WTC11 (cell line): ENCODE results near the gene KCNH8.

ENCODE experiments used
- CBFB ChIP-seq: sonication (generic); formaldehyde crosslinking; IDR thresholded peaks from 2 replicates; pipeline ENCODE4 v1.8.1; 2022; ENCODE audit warnings: mild to moderate bottlenecking, low read depth, missing genetic modification reagents
- MYBL2 ChIP-seq: sonication (generic); formaldehyde crosslinking; IDR thresholded peaks from 2 replicates; pipeline ENCODE4 v1.8.1; 2023; ENCODE audit warnings: mild to moderate bottlenecking, moderate library complexity, missing genetic modification reagents
- TF ChIP-seq, protein P1 (sequence below): fragments of 250-450 bp; sonication (Bioruptor Pico); IDR thresholded peaks from 2 replicates; pipeline ENCODE4 v1.9.0; 2021; ENCODE audit warnings: mild to moderate bottlenecking
- TF ChIP-seq, protein P2 (sequence below): fragments of 200-600 bp; IDR thresholded peaks from 2 replicates; pipeline ENCODE4 v1.8.0; 2022; ENCODE audit warnings: antibody characterized with exemption
- TF ChIP-seq, protein P3 (sequence below): sonication (generic); formaldehyde crosslinking; IDR thresholded peaks from 2 replicates; pipeline ENCODE4 v1.8.1; 2022; ENCODE audit warnings: low read depth, mild to moderate bottlenecking, moderate library complexity, missing genetic modification reagents, borderline replicate concordance

DNA sequence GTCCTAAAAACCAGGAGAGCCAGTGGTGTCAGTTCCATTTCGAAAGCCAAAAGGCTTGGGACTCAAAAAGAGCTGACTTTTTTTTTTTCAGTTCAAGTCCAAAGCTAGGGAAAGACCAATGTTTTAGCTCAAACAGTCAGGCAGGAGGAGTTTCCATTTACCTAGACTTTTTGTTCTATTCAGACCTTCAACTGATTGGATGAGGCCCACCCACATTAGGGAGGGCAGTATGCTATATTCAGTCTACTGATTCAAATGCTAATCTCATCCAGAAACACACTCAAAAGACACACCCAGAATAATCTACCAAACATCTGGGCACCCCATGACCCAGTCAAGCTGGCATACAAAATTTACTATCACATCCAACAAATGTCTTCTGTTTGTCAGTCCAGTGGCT, 374.0 kb downstream of the KCNH8 start:
- TF ChIP-seq, protein P1, sequence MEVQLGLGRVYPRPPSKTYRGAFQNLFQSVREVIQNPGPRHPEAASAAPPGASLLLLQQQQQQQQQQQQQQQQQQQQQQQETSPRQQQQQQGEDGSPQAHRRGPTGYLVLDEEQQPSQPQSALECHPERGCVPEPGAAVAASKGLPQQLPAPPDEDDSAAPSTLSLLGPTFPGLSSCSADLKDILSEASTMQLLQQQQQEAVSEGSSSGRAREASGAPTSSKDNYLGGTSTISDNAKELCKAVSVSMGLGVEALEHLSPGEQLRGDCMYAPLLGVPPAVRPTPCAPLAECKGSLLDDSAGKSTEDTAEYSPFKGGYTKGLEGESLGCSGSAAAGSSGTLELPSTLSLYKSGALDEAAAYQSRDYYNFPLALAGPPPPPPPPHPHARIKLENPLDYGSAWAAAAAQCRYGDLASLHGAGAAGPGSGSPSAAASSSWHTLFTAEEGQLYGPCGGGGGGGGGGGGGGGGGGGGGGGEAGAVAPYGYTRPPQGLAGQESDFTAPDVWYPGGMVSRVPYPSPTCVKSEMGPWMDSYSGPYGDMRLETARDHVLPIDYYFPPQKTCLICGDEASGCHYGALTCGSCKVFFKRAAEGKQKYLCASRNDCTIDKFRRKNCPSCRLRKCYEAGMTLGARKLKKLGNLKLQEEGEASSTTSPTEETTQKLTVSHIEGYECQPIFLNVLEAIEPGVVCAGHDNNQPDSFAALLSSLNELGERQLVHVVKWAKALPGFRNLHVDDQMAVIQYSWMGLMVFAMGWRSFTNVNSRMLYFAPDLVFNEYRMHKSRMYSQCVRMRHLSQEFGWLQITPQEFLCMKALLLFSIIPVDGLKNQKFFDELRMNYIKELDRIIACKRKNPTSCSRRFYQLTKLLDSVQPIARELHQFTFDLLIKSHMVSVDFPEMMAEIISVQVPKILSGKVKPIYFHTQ (CRISPR knock-in tag) = no peak
- no peak for TF ChIP-seq CBFB (CRISPR knock-in tag)
- TF ChIP-seq, protein P2, sequence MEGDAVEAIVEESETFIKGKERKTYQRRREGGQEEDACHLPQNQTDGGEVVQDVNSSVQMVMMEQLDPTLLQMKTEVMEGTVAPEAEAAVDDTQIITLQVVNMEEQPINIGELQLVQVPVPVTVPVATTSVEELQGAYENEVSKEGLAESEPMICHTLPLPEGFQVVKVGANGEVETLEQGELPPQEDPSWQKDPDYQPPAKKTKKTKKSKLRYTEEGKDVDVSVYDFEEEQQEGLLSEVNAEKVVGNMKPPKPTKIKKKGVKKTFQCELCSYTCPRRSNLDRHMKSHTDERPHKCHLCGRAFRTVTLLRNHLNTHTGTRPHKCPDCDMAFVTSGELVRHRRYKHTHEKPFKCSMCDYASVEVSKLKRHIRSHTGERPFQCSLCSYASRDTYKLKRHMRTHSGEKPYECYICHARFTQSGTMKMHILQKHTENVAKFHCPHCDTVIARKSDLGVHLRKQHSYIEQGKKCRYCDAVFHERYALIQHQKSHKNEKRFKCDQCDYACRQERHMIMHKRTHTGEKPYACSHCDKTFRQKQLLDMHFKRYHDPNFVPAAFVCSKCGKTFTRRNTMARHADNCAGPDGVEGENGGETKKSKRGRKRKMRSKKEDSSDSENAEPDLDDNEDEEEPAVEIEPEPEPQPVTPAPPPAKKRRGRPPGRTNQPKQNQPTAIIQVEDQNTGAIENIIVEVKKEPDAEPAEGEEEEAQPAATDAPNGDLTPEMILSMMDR = no peak
- no peak for TF ChIP-seq MYBL2 (CRISPR knock-in tag)
- TF ChIP-seq, protein P3, sequence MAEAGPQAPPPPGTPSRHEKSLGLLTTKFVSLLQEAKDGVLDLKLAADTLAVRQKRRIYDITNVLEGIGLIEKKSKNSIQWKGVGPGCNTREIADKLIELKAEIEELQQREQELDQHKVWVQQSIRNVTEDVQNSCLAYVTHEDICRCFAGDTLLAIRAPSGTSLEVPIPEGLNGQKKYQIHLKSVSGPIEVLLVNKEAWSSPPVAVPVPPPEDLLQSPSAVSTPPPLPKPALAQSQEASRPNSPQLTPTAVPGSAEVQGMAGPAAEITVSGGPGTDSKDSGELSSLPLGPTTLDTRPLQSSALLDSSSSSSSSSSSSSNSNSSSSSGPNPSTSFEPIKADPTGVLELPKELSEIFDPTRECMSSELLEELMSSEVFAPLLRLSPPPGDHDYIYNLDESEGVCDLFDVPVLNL (CRISPR knock-in tag) = no peak
